Neural cell (in vitro differentiated cells): ENCODE results near the gene PRKCZ. TPM values are rescaled to one million over a fixed set of nuclear protein-coding genes. Genes with fewer than 3 reads are reported as not detected.

ENCODE experiments used
- H2AFZ ChIP-seq: fragments of 200-600, 300-800 bp; sonication (generic), shearing (Covaris generic); 2 replicates; pipeline ENCODE4 v1.6.0; 2014; ENCODE audit warnings: low read depth, mild to moderate bottlenecking, antibody characterized with exemption, low read length, moderate library complexity
- H3F3A ChIP-seq: fragments of 200-600 bp; shearing (Covaris generic); 2 replicates; pipeline ENCODE4 v1.6.1; 2016; ENCODE audit warnings: mild to moderate bottlenecking, moderate library complexity, mixed read lengths, antibody characterized with exemption, low read length; ENCODE audit not compliant: insufficient read depth, poor library complexity, severe bottlenecking
- H3K27ac ChIP-seq: fragments of 200-600, 300-800 bp; sonication (generic), shearing (Covaris generic); 2 replicates; pipeline ENCODE4 v1.5.1; 2014; ENCODE audit warnings: mild to moderate bottlenecking, low read length, moderate library complexity
- H3K27me3 ChIP-seq: fragments of 300-800, 200-600 bp; sonication (generic), shearing (Covaris generic); 2 replicates; pipeline ENCODE4 v1.6.0; 2014; ENCODE audit warnings: mild to moderate bottlenecking, low read depth, low read length, moderate library complexity; ENCODE audit not compliant: insufficient read depth
- H3K36me3 ChIP-seq: fragments of 300-800, 200-600 bp; sonication (generic), shearing (Covaris generic); 2 replicates; pipeline ENCODE4 v1.5.1; 2014; ENCODE audit warnings: mild to moderate bottlenecking, antibody characterized with exemption, low read length, moderate library complexity; ENCODE audit not compliant: insufficient read depth
- H3K4me2 ChIP-seq: fragments of 300-800, 200-600 bp; sonication (generic), shearing (Covaris generic); 2 replicates; pipeline ENCODE4 v1.6.0; 2014; ENCODE audit warnings: mild to moderate bottlenecking, low read length
- H3K4me3 ChIP-seq: fragments of 300-800, 200-600 bp; sonication (generic), shearing (Covaris generic); 2 replicates; pipeline ENCODE4 v1.5.1; 2014; ENCODE audit warnings: mild to moderate bottlenecking, low read length, moderate library complexity
- H3K79me2 ChIP-seq: fragments of 200-600 bp; shearing (Covaris generic); replicated peaks from 2 replicates; pipeline ENCODE4 v1.6.0; 2014; ENCODE audit warnings: mild to moderate bottlenecking, low read length, moderate library complexity; ENCODE audit not compliant: insufficient read depth
- H3K9ac ChIP-seq: fragments of 300-800, 200-600 bp; sonication (generic), shearing (Covaris generic); 2 replicates; pipeline ENCODE4 v1.6.1; 2016; ENCODE audit warnings: mild to moderate bottlenecking, low read length, mixed read lengths
- H3K9me2 ChIP-seq: fragments of 200-600 bp; shearing (Covaris generic); 2 replicates; pipeline ENCODE4 v1.6.1; 2016; ENCODE audit warnings: mild to moderate bottlenecking, low read length, mixed read lengths; ENCODE audit not compliant: insufficient read depth
- H3K9me3 ChIP-seq: fragments of 200-600, 300-800 bp; sonication (generic), shearing (Covaris generic); 2 replicates; pipeline ENCODE4 v1.6.1; 2016; ENCODE audit warnings: mild to moderate bottlenecking, mixed run types, low read length, moderate library complexity, mixed read lengths
- H4K20me1 ChIP-seq: fragments of 200-600 bp; shearing (Covaris generic); 2 replicates; pipeline ENCODE4 v1.6.1; 2016; ENCODE audit warnings: mild to moderate bottlenecking, mixed run types; ENCODE audit not compliant: insufficient read depth
- EP300 ChIP-seq: fragments of 450-650 bp; conservative IDR thresholded peaks from 2 replicates; pipeline ENCODE4 v1.6.1; 2014; ENCODE audit warnings: antibody characterized with exemption, mild to moderate bottlenecking, moderate library complexity; ENCODE audit not compliant: poor library complexity, severe bottlenecking
- EZH2 ChIP-seq: fragments of 200-600, 300-800 bp; shearing (Covaris generic), sonication (generic); IDR thresholded peaks from 2 replicates; pipeline ENCODE4 v1.6.1; 2014; ENCODE audit warnings: antibody characterized with exemption, low read length, borderline replicate concordance, mild to moderate bottlenecking; ENCODE audit not compliant: insufficient read depth, poor library complexity, severe bottlenecking
- MXI1 ChIP-seq: fragments of 450-650 bp; conservative IDR thresholded peaks from 2 replicates; pipeline ENCODE4 v1.6.1; 2014; ENCODE audit warnings: antibody characterized with exemption, mild to moderate bottlenecking; ENCODE audit not compliant: poor library complexity, severe bottlenecking
- POLR2AphosphoS5 ChIP-seq: IDR thresholded peaks from 2 replicates; pipeline ENCODE4 v1.6.1; 2012
- RAD21 ChIP-seq: fragments of 450-650 bp; conservative IDR thresholded peaks from 2 replicates; pipeline ENCODE4 v1.6.1; 2014; ENCODE audit warnings: antibody characterized with exemption, mild to moderate bottlenecking, moderate library complexity
- SMC3 ChIP-seq: fragments of 450-650 bp; conservative IDR thresholded peaks from 2 replicates; pipeline ENCODE4 v1.6.1; 2014; ENCODE audit warnings: antibody characterized with exemption, mild to moderate bottlenecking, moderate library complexity; ENCODE audit not compliant: poor library complexity
- TAF1 ChIP-seq: IDR thresholded peaks from 2 replicates; pipeline ENCODE4 v1.6.1; 2012; ENCODE audit warnings: low read depth
- polyA plus RNA-seq: library from polyadenylated mRNA; depleted of rRNA; stranded (reverse); fragments of >200 nt; gene quantifications from 2 replicates; pipeline ENCODE4 v1.2.3, GENCODE V29; 2014
- TF ChIP-seq, protein P1 (sequence below): fragments of 450-650 bp; IDR thresholded peaks from 2 replicates; pipeline ENCODE4 v1.5.1; 2014; ENCODE audit warnings: antibody characterized with exemption, mild to moderate bottlenecking, moderate library complexity; ENCODE audit not compliant: poor library complexity, severe bottlenecking
- TF ChIP-seq, protein P2 (sequence below): IDR thresholded peaks from 2 replicates; pipeline ENCODE4 v1.6.1; 2012; ENCODE audit warnings: borderline replicate concordance

PRKCZ gene
- polyA plus RNA-seq, 1 donor from 2014 or later: 54.9 TPM

DNA sequence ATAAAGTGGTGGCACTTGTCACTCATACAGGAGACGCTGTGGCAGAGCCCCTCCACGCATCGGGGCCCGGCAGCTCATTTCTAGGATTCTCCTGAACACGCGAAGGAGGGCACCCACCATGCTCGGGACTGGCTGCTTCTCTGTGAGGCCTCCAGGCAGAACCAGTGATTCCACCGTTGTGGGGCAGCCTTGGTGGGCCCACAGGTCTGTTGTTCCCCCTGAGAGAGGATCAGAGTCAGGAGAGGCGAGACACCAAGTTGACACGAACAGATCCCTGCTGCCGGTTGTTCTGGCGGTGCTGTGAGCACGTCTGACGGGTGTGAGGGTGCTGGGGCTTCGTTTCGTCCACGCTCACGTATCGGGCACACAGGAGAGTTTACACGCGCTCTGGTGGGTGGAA is 26.6 kb downstream of the PRKCZ start:
- H3K79me2 ChIP-seq: peaks cover 46% of the 10 kb centered on the region
- H3K9me3 ChIP-seq: peaks cover 11% of the 10 kb centered on the region

GRCh38 chr1:2078170-2078569 is 28.0 kb downstream of the PRKCZ start:
- no peak overlapping the region for H2AFZ ChIP-seq
- TF ChIP-seq TAF1 (no peak), POLR2AphosphoS5 (no peak), MXI1 (no peak), SMC3 (no peak), RAD21 (no peak)
- TF ChIP-seq, protein P1, sequence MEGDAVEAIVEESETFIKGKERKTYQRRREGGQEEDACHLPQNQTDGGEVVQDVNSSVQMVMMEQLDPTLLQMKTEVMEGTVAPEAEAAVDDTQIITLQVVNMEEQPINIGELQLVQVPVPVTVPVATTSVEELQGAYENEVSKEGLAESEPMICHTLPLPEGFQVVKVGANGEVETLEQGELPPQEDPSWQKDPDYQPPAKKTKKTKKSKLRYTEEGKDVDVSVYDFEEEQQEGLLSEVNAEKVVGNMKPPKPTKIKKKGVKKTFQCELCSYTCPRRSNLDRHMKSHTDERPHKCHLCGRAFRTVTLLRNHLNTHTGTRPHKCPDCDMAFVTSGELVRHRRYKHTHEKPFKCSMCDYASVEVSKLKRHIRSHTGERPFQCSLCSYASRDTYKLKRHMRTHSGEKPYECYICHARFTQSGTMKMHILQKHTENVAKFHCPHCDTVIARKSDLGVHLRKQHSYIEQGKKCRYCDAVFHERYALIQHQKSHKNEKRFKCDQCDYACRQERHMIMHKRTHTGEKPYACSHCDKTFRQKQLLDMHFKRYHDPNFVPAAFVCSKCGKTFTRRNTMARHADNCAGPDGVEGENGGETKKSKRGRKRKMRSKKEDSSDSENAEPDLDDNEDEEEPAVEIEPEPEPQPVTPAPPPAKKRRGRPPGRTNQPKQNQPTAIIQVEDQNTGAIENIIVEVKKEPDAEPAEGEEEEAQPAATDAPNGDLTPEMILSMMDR: no peak
- TF ChIP-seq, protein P2, sequence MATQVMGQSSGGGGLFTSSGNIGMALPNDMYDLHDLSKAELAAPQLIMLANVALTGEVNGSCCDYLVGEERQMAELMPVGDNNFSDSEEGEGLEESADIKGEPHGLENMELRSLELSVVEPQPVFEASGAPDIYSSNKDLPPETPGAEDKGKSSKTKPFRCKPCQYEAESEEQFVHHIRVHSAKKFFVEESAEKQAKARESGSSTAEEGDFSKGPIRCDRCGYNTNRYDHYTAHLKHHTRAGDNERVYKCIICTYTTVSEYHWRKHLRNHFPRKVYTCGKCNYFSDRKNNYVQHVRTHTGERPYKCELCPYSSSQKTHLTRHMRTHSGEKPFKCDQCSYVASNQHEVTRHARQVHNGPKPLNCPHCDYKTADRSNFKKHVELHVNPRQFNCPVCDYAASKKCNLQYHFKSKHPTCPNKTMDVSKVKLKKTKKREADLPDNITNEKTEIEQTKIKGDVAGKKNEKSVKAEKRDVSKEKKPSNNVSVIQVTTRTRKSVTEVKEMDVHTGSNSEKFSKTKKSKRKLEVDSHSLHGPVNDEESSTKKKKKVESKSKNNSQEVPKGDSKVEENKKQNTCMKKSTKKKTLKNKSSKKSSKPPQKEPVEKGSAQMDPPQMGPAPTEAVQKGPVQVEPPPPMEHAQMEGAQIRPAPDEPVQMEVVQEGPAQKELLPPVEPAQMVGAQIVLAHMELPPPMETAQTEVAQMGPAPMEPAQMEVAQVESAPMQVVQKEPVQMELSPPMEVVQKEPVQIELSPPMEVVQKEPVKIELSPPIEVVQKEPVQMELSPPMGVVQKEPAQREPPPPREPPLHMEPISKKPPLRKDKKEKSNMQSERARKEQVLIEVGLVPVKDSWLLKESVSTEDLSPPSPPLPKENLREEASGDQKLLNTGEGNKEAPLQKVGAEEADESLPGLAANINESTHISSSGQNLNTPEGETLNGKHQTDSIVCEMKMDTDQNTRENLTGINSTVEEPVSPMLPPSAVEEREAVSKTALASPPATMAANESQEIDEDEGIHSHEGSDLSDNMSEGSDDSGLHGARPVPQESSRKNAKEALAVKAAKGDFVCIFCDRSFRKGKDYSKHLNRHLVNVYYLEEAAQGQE: no peak
- no peak overlapping the region for H3K9ac ChIP-seq
- H3K4me3 ChIP-seq: no peak overlapping the region
- H3K27ac ChIP-seq: no peak overlapping the region
- H3F3A ChIP-seq: no peaks in the 10 kb centered on the region
- peaks cover 46% of the 10 kb centered on the region for H3K79me2 ChIP-seq
- H3K9me2 ChIP-seq: no peaks in the 10 kb centered on the region
- H3K4me2 ChIP-seq: no peak overlapping the region
- H3K27me3 ChIP-seq: no peaks in the 10 kb centered on the region
- H3K36me3 ChIP-seq: peaks cover 4% of the 10 kb centered on the region
- H3K9me3 ChIP-seq: peaks cover 11% of the 10 kb centered on the region
- H4K20me1 ChIP-seq: no peaks in the 10 kb centered on the region

More for the DNA sequence above, 26.6 kb downstream of the PRKCZ start:
- Histone ChIP-seq H3K36me3 (peaks cover 4% of the 10 kb centered on the region), H3K4me2 (no peak overlapping the region), H3K9me2 (no peaks in the 10 kb centered on the region), H3K27ac (no peak overlapping the region), H3F3A (no peaks in the 10 kb centered on the region), H3K27me3 (no peaks in the 10 kb centered on the region), H3K4me3 (no peak overlapping the region), H2AFZ (no peak overlapping the region), H3K9ac (no peak overlapping the region), H4K20me1 (no peaks in the 10 kb centered on the region)
- TF ChIP-seq EP300 (no peak), EZH2 (no peak), POLR2AphosphoS5 (no peak), SMC3 (no peak), MXI1 (no peak), TAF1 (no peak), RAD21 (no peak)
- TF ChIP-seq, protein P2: no peak
- TF ChIP-seq, protein P1: no peak
